KMS-11 (cell line): ENCODE measurements around the gene SACS.
"Not testable (repeated sequence)": the region's sequence is repeated elsewhere in the genome, so short reads cannot be mapped to it uniquely, and the experiment has no call there.

Experiments used
- H2AFZ ChIP-seq: fragments of 200-600 bp; sonication (generic); 2 replicates; pipeline ENCODE4 v1.6.1; 2016; ENCODE audit warnings: antibody characterized with exemption, mixed run types, low read depth
- H3K27ac ChIP-seq: fragments of 200-600 bp; sonication (generic); 2 replicates; pipeline ENCODE4 v1.6.1; 2016; ENCODE audit warnings: mild to moderate bottlenecking, mixed run types
- H3K27me3 ChIP-seq: fragments of 200-600 bp; sonication (generic); 2 replicates; pipeline ENCODE4 v1.6.1; 2017; ENCODE audit warnings: mild to moderate bottlenecking, low read depth, mixed run types, moderate library complexity; ENCODE audit not compliant: insufficient read depth
- H3K36me3 ChIP-seq: fragments of 200-600 bp; sonication (generic); 2 replicates; pipeline ENCODE4 v1.6.1; 2017; ENCODE audit warnings: mild to moderate bottlenecking, mixed run types; ENCODE audit not compliant: insufficient read depth
- H3K4me1 ChIP-seq: fragments of 200-600 bp; sonication (generic); 2 replicates; pipeline ENCODE4 v1.6.1; 2016; ENCODE audit warnings: mild to moderate bottlenecking, low read depth, mixed run types; ENCODE audit not compliant: poor library complexity, severe bottlenecking
- H3K4me2 ChIP-seq: fragments of 200-600 bp; sonication (generic); 2 replicates; pipeline ENCODE4 v1.7.0; 2016; ENCODE audit warnings: mild to moderate bottlenecking, mixed run types
- H3K4me3 ChIP-seq: fragments of 200-600 bp; sonication (generic); IDR thresholded peaks from 2 replicates; pipeline ENCODE4 v1.6.1; 2017; ENCODE audit warnings: low read depth, low read length, mixed read lengths; ENCODE audit not compliant: insufficient read depth
- H3K79me2 ChIP-seq: fragments of 200-600 bp; sonication (generic); 2 replicates; pipeline ENCODE4 v1.6.1; 2016; ENCODE audit warnings: low read depth, mixed run types; ENCODE audit not compliant: insufficient read depth
- H3K9ac ChIP-seq: fragments of 200-600 bp; sonication (generic); 2 replicates; pipeline ENCODE4 v1.6.1; 2016; ENCODE audit warnings: mild to moderate bottlenecking, mixed run types
- H4K20me1 ChIP-seq: fragments of 200-600 bp; sonication (generic); 2 replicates; pipeline ENCODE4 v1.6.1; 2016; ENCODE audit warnings: mild to moderate bottlenecking, mixed run types; ENCODE audit not compliant: insufficient read depth
- CTCF ChIP-seq: fragments of 200-600 bp; sonication (generic); conservative IDR thresholded peaks from 2 replicates; pipeline ENCODE4 v1.6.1; 2017; ENCODE audit warnings: low read depth, mild to moderate bottlenecking, antibody characterized with exemption, low read length, moderate library complexity, mixed read lengths

Gene SACS

GRCh38 chr13:23320926-23321534 lies 112.5 kb downstream of the SACS start:
- H3K9ac ChIP-seq, result no peak overlapping the region
- H2AFZ ChIP-seq, result no peak overlapping the region
- no peaks in the 10 kb centered on the region for H4K20me1 ChIP-seq
- no peak for TF ChIP-seq CTCF
- no peak overlapping the region for H3K4me2 ChIP-seq
- H3K79me2 ChIP-seq, result no peaks in the 10 kb centered on the region
- H3K36me3 ChIP-seq, result no peaks in the 10 kb centered on the region
- H3K27me3 ChIP-seq, result no peaks in the 10 kb centered on the region
- no peak overlapping the region for H3K27ac ChIP-seq
- no peak overlapping the region for H3K4me3 ChIP-seq
- peaks cover 6% of the 10 kb centered on the region for H3K4me1 ChIP-seq

GRCh38 chr13:23319883-23320224 lies 113.6 kb downstream of the SACS start:
- Histone ChIP-seq H3K36me3 (no peaks in the 10 kb centered on the region), H3K79me2 (no peaks in the 10 kb centered on the region), H3K27me3 (no peaks in the 10 kb centered on the region), H4K20me1 (no peaks in the 10 kb centered on the region), H3K4me3 (no peak overlapping the region), H3K4me2 (no peak overlapping the region), H3K4me1 (peaks cover 6% of the 10 kb centered on the region), H3K27ac (no peak overlapping the region), H2AFZ (no peak overlapping the region), H3K9ac (no peak overlapping the region)
- TF ChIP-seq CTCF, result no peak

GRCh38 chr13:23314837-23315236 lies 118.7 kb downstream of the SACS start:
- not testable (repeated sequence) for H3K27me3 ChIP-seq, H3K36me3 ChIP-seq, H3K4me1 ChIP-seq, H3K27ac ChIP-seq, H3K79me2 ChIP-seq, H3K9ac ChIP-seq, H3K4me3 ChIP-seq, H2AFZ ChIP-seq, H4K20me1 ChIP-seq, H3K4me2 ChIP-seq

- no peak for TF ChIP-seq CTCF
- no peak overlapping the region for H3K4me3 ChIP-seq
Observed at GRCh38 chr13:23292586-23292985, 140.9 kb downstream of the SACS start.

GRCh38 chr13:23289917-23290357 lies 143.6 kb downstream of the SACS start:
- no peaks in the 10 kb centered on the region for H3K4me1 ChIP-seq
- TF ChIP-seq CTCF, result no peak
- no peak overlapping the region for H2AFZ ChIP-seq
- no peak overlapping the region for H3K9ac ChIP-seq
- H3K27me3 ChIP-seq, result no peaks in the 10 kb centered on the region
- H3K36me3 ChIP-seq, result no peaks in the 10 kb centered on the region
- no peaks in the 10 kb centered on the region for H3K79me2 ChIP-seq
- no peak overlapping the region for H3K4me2 ChIP-seq
- no peak overlapping the region for H3K4me3 ChIP-seq
- no peak overlapping the region for H3K27ac ChIP-seq
- no peaks in the 10 kb centered on the region for H4K20me1 ChIP-seq

More at GRCh38 chr13:23292586-23292985, 140.9 kb downstream of the SACS start:
- Histone ChIP-seq H3K27ac (no peak overlapping the region), H3K9ac (no peak overlapping the region), H3K4me1 (no peaks in the 10 kb centered on the region), H3K79me2 (no peaks in the 10 kb centered on the region), H3K27me3 (no peaks in the 10 kb centered on the region), H3K36me3 (no peaks in the 10 kb centered on the region), H3K4me2 (no peak overlapping the region), H4K20me1 (no peaks in the 10 kb centered on the region), H2AFZ (no peak overlapping the region)
